Measurements from ENCODE around the gene COPS7A.

COPS7A gene

GRCh38 chr12:6768990-6769389 is 45.1 kb downstream of the COPS7A start:
- no peaks in the 10 kb centered on the region for H3K9me3 ChIP-seq (ENCODE audit: control insufficient read depth, low read length)
- H3K4me3 ChIP-seq (ENCODE audit: low read length), result no peak overlapping the region
- no peak overlapping the region for H3K9ac ChIP-seq (ENCODE audit: low read length)
- no peaks in the 10 kb centered on the region for H3K27me3 ChIP-seq (ENCODE audit: control insufficient read depth, insufficient read depth, low read length)
- peaks cover 59% of the 10 kb centered on the region for H3K4me1 ChIP-seq (ENCODE audit: control insufficient read depth, insufficient read depth, low read length)
- H3K36me3 ChIP-seq (ENCODE audit: control insufficient read depth, insufficient read depth, low read length), result no peaks in the 10 kb centered on the region

DNA sequence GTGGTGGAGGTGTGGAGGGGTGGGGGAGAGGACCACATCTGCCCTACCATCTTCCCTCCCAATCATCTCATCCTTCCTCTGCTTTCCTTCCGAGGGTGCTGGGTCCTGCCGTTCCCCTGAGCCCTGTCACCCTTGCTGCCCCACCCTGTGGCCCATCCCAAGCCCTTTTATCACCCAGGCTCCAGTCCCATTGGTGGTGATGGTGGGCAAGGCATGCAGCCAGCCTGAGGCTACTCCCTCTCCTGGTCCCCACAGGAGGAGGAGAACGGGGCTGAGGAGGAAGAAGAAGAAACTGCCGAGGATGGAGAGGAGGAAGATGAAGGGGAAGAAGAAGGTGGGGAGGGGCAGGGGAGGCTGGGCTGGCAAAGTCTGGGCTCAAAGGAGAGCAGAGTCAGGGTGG is 45.8 kb downstream of the COPS7A start:
- Histone ChIP-seq H3K4me3 (ENCODE audit: low read length) (no peak overlapping the region), H3K4me1 (ENCODE audit: control insufficient read depth, insufficient read depth, low read length) (peaks cover 59% of the 10 kb centered on the region), H3K9ac (ENCODE audit: low read length) (no peak overlapping the region), H3K9me3 (ENCODE audit: control insufficient read depth, low read length) (no peaks in the 10 kb centered on the region), H3K27me3 (ENCODE audit: control insufficient read depth, insufficient read depth, low read length) (no peaks in the 10 kb centered on the region), H3K36me3 (ENCODE audit: control insufficient read depth, insufficient read depth, low read length) (no peaks in the 10 kb centered on the region)

DNA sequence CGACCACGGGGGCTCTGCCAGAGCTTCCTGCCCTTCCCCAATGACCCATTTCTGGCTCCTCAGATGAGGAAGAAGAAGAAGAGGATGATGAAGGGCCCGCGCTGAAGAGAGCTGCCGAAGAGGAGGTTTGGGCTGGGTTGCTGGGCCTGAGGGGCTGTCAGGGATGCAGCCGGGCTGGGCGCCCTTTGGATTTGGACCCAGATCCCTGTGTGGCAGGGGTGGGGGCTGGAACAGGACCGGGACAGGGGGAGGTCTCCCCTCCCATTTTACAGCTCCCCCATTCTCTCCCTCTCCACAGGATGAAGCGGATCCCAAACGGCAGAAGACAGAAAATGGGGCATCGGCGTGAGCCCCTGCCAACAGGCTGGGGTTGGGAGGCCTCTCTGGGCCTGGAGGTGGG is 46.2 kb downstream of the COPS7A start:
- no peak overlapping the region for H3K4me3 ChIP-seq (ENCODE audit: low read length)
- no peaks in the 10 kb centered on the region for H3K9me3 ChIP-seq (ENCODE audit: control insufficient read depth, low read length)
- no peak overlapping the region for H3K9ac ChIP-seq (ENCODE audit: low read length)
- no peaks in the 10 kb centered on the region for H3K27me3 ChIP-seq (ENCODE audit: control insufficient read depth, insufficient read depth, low read length)
- H3K36me3 ChIP-seq (ENCODE audit: control insufficient read depth, insufficient read depth, low read length), result no peaks in the 10 kb centered on the region
- H3K4me1 ChIP-seq (ENCODE audit: control insufficient read depth, insufficient read depth, low read length), result peaks cover 59% of the 10 kb centered on the region

GRCh38 chr12:6770600-6770999 is 46.8 kb downstream of the COPS7A start:
- H3K4me1 ChIP-seq (ENCODE audit: control insufficient read depth, insufficient read depth, low read length), result peaks cover 59% of the 10 kb centered on the region
- no peaks in the 10 kb centered on the region for H3K36me3 ChIP-seq (ENCODE audit: control insufficient read depth, insufficient read depth, low read length)
- H3K4me3 ChIP-seq (ENCODE audit: low read length), result no peak overlapping the region
- H3K27me3 ChIP-seq (ENCODE audit: control insufficient read depth, insufficient read depth, low read length), result no peaks in the 10 kb centered on the region
- no peak overlapping the region for H3K9ac ChIP-seq (ENCODE audit: low read length)
- no peaks in the 10 kb centered on the region for H3K9me3 ChIP-seq (ENCODE audit: control insufficient read depth, low read length)

DNA sequence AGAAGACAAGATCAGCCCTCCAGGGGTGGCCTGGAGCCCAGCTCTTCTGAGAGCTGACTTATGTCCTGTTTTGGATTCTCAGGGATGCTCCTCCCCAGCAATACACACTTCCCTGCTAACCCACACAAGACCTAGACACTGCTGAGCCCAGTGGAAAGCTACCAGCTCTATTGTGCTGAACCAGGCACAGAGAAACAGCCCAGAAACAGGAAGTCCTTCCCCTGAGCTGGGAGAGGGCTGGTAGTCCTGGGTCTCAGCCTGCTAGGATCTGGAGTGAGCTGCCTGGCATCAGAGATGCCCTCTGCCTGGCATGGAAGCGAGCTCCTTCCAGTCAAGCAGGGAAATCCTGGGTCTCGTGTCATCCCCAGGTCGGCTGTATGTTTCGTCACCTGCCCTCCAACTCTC is 47.2 kb downstream of the COPS7A start:
- Histone ChIP-seq H3K4me1 (ENCODE audit: control insufficient read depth, insufficient read depth, low read length) (peaks cover 59% of the 10 kb centered on the region), H3K27me3 (ENCODE audit: control insufficient read depth, insufficient read depth, low read length) (no peaks in the 10 kb centered on the region), H3K4me3 (ENCODE audit: low read length) (no peak overlapping the region), H3K9me3 (ENCODE audit: control insufficient read depth, low read length) (no peaks in the 10 kb centered on the region), H3K9ac (ENCODE audit: low read length) (no peak overlapping the region), H3K36me3 (ENCODE audit: control insufficient read depth, insufficient read depth, low read length) (no peaks in the 10 kb centered on the region)

GRCh38 chr12:6771509-6772330 is 47.9 kb downstream of the COPS7A start:
- no peaks in the 10 kb centered on the region for H3K36me3 ChIP-seq (ENCODE audit: control insufficient read depth, insufficient read depth, low read length)
- no peak overlapping the region for H3K4me3 ChIP-seq (ENCODE audit: low read length)
- H3K9ac ChIP-seq (ENCODE audit: low read length), result no peak overlapping the region
- H3K9me3 ChIP-seq (ENCODE audit: control insufficient read depth, low read length), result no peaks in the 10 kb centered on the region
- H3K27me3 ChIP-seq (ENCODE audit: control insufficient read depth, insufficient read depth, low read length), result no peaks in the 10 kb centered on the region
- peaks cover 65% of the 10 kb centered on the region for H3K4me1 ChIP-seq (ENCODE audit: control insufficient read depth, insufficient read depth, low read length)

- peak within 1 kb of the TSS; percentile 38 for H3K9ac ChIP-seq (ENCODE audit: low read length)
- no peak within 1 kb of the TSS for H3K4me3 ChIP-seq (ENCODE audit: low read length)
- H3K27me3 ChIP-seq (ENCODE audit: control insufficient read depth, insufficient read depth, low read length), result peaks cover 1% of the 10 kb centered on the region
- no peaks in the 10 kb centered on the region for H3K9me3 ChIP-seq (ENCODE audit: control insufficient read depth, low read length)
- no peaks in the 10 kb centered on the region for H3K36me3 ChIP-seq (ENCODE audit: control insufficient read depth, insufficient read depth, low read length)
- H3K4me1 ChIP-seq (ENCODE audit: control insufficient read depth, insufficient read depth, low read length), result peaks cover 63% of the 10 kb centered on the region
These were observed 48.5 kb downstream of the COPS7A start, which contains the start of gene LAG3 for GRCh38 chr12:6772331-6772695. Gene LAG3, plus strand, starts transcription at chr12:6772520. Its CDS starts 333 bp downstream, at chr12:6772853.

GRCh38 chr12:6772726-6773589 is 49.1 kb downstream of the COPS7A start:
- Histone ChIP-seq H3K9ac (ENCODE audit: low read length) (peak overlapping the region; percentile 38), H3K4me1 (ENCODE audit: control insufficient read depth, insufficient read depth, low read length) (peaks cover 60% of the 10 kb centered on the region), H3K36me3 (ENCODE audit: control insufficient read depth, insufficient read depth, low read length) (no peaks in the 10 kb centered on the region), H3K27me3 (ENCODE audit: control insufficient read depth, insufficient read depth, low read length) (peaks cover 7% of the 10 kb centered on the region), H3K4me3 (ENCODE audit: low read length) (no peak overlapping the region), H3K9me3 (ENCODE audit: control insufficient read depth, low read length) (no peaks in the 10 kb centered on the region)

- Histone ChIP-seq H3K9ac (ENCODE audit: low read length) (peak overlapping the region; percentile 37), H3K27me3 (ENCODE audit: control insufficient read depth, insufficient read depth, low read length) (peaks cover 7% of the 10 kb centered on the region)
These were observed 49.9 kb downstream of the COPS7A start for GRCh38 chr12:6773590-6774351.

DNA sequence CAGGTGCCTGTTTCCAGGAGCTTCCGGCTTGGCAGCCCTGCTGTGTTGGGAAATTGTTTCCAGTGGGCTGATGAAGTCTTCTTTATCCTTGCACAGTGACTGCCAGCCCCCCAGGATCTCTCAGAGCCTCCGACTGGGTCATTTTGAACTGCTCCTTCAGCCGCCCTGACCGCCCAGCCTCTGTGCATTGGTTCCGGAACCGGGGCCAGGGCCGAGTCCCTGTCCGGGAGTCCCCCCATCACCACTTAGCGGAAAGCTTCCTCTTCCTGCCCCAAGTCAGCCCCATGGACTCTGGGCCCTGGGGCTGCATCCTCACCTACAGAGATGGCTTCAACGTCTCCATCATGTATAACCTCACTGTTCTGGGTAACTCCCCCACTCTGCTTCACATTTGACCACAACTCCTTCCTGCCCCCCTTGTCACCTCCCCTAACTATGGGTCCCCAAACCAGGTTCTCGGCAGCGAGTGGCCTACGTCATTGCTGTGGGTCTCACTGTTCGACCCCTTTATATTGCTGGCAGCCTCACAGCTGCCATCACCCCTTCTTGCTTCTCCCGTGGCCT is 50.7 kb downstream of the COPS7A start:
- no peaks in the 10 kb centered on the region for H3K36me3 ChIP-seq (ENCODE audit: control insufficient read depth, insufficient read depth, low read length)
- H3K4me3 ChIP-seq (ENCODE audit: low read length), result no peak overlapping the region
- peaks cover 7% of the 10 kb centered on the region for H3K27me3 ChIP-seq (ENCODE audit: control insufficient read depth, insufficient read depth, low read length)
- H3K9me3 ChIP-seq (ENCODE audit: control insufficient read depth, low read length), result no peaks in the 10 kb centered on the region
- no peak overlapping the region for H3K9ac ChIP-seq (ENCODE audit: low read length)
- peaks cover 58% of the 10 kb centered on the region for H3K4me1 ChIP-seq (ENCODE audit: control insufficient read depth, insufficient read depth, low read length)

More at GRCh38 chr12:6773590-6774351, 49.9 kb downstream of the COPS7A start:
- peaks cover 60% of the 10 kb centered on the region for H3K4me1 ChIP-seq (ENCODE audit: control insufficient read depth, insufficient read depth, low read length)
- H3K36me3 ChIP-seq (ENCODE audit: control insufficient read depth, insufficient read depth, low read length), result no peaks in the 10 kb centered on the region
- H3K4me3 ChIP-seq (ENCODE audit: low read length), result no peak overlapping the region
- H3K9me3 ChIP-seq (ENCODE audit: control insufficient read depth, low read length), result no peaks in the 10 kb centered on the region
